Activated CD8-positive, alpha-beta memory T cell treated with anti-CD3 and anti-CD28 coated beads, Interleukin-2, amount 50 U/mL, for 4 hours (primary cell): Measurements from ENCODE around the gene TMEM30B.

Experiments
- DNase-seq: peaks from one replicate; pipeline ENCODE4 v3.0.0-alpha.2; 2020

Gene TMEM30B

GRCh38 chr14:61231810-61232209 lies 49.3 kb downstream of the TMEM30B start:
- no peak for DNase-seq

- DNase-seq = no peak
Measured at GRCh38 chr14:61229981-61230380, 51.2 kb downstream of the TMEM30B start.

GRCh38 chr14:61229475-61229888 lies 51.7 kb downstream of the TMEM30B start:
- no peak for DNase-seq

GRCh38 chr14:61227884-61228591 lies 53.1 kb downstream of the TMEM30B start:
- no peak for DNase-seq
